Activated T-cell treated with anti-CD3 and anti-CD28 coated beads for 24 hours (primary cell): ENCODE measurements around the gene LRP1B.

Source experiments
- DNase-seq: peaks from one replicate; pipeline ENCODE4 v3.0.0-alpha.2; 2020; ENCODE audit warnings: low read depth

Gene LRP1B

GRCh38 chr2:142040556-142040955 lies 90.3 kb downstream of the LRP1B start:
- DNase-seq, result no peak

GRCh38 chr2:142038826-142039225 lies 92.0 kb downstream of the LRP1B start:
- DNase-seq, result no peak

GRCh38 chr2:142037744-142038143 lies 93.1 kb downstream of the LRP1B start:
- no peak for DNase-seq

- no peak for DNase-seq
These were observed 93.8 kb downstream of the LRP1B start for GRCh38 chr2:142037066-142037465.

- DNase-seq, result no peak
These were observed 97.4 kb downstream of the LRP1B start for GRCh38 chr2:142033393-142033792.

- no peak for DNase-seq
These were observed 99.2 kb downstream of the LRP1B start for GRCh38 chr2:142031656-142032055.

- DNase-seq, result no peak
These were observed 100.1 kb downstream of the LRP1B start for GRCh38 chr2:142030735-142031134.

- DNase-seq, result no peak
These were observed 100.8 kb downstream of the LRP1B start for GRCh38 chr2:142029974-142030373.

GRCh38 chr2:142025394-142025793 lies 105.4 kb downstream of the LRP1B start:
- DNase-seq, result no peak

GRCh38 chr2:142020368-142020767 lies 110.4 kb downstream of the LRP1B start:
- no peak for DNase-seq

- no peak for DNase-seq
These were observed 116.3 kb downstream of the LRP1B start for GRCh38 chr2:142014536-142014935.

- DNase-seq, result no peak
These were observed 118.0 kb downstream of the LRP1B start for GRCh38 chr2:142012797-142013196.

- DNase-seq, result no peak
These were observed 120.1 kb downstream of the LRP1B start for GRCh38 chr2:142010477-142011270.

GRCh38 chr2:142008135-142008744 lies 122.6 kb downstream of the LRP1B start:
- no peak for DNase-seq

GRCh38 chr2:141994066-141994465 lies 136.8 kb downstream of the LRP1B start:
- DNase-seq, result no peak

GRCh38 chr2:141992695-141993094 lies 138.1 kb downstream of the LRP1B start:
- DNase-seq, result no peak

GRCh38 chr2:141968433-141968832 lies 162.4 kb downstream of the LRP1B start:
- DNase-seq, result no peak

GRCh38 chr2:141967980-141968379 lies 162.8 kb downstream of the LRP1B start:
- no peak for DNase-seq

GRCh38 chr2:141967503-141967902 lies 163.3 kb downstream of the LRP1B start:
- no peak for DNase-seq

- DNase-seq, result no peak
These were observed 170.9 kb downstream of the LRP1B start for GRCh38 chr2:141959941-141960340.

- no peak for DNase-seq
These were observed 171.8 kb downstream of the LRP1B start for GRCh38 chr2:141959016-141959415.

GRCh38 chr2:141957827-141958450 lies 172.9 kb downstream of the LRP1B start:
- DNase-seq, result no peak

- DNase-seq, result no peak
These were observed 173.5 kb downstream of the LRP1B start for GRCh38 chr2:141957321-141957720.
